Breast epithelium (tissue), 3 donors: ENCODE measurements around the gene RIPK3.

Source experiments
- CTCF ChIP-seq, 3 donors: fragments of 450-650 bp; IDR thresholded peaks; one replicate each; pipeline ENCODE4 v1.5.1; 2016 to 2017; ENCODE audit warnings: antibody characterized with exemption in 3 of 3, mild to moderate bottlenecking in 3 of 3, moderate library complexity in 3 of 3
- POLR2A ChIP-seq: fragments of 450-650 bp; IDR thresholded peaks from one replicate; pipeline ENCODE4 v1.6.1; 2016; ENCODE audit warnings: antibody characterized with exemption, mild to moderate bottlenecking, moderate library complexity
- POLR2AphosphoS5 ChIP-seq, 3 donors: sonication (generic); formaldehyde crosslinking; IDR thresholded peaks; one replicate each; pipeline ENCODE4 v1.6.1; 2017; ENCODE audit warnings: antibody characterized with exemption in 3 of 3

- TF ChIP-seq CTCF (IDR thresholded peaks at IDR 0.05) (no peak), POLR2A (no peak), POLR2AphosphoS5 (IDR thresholded peaks at IDR 0.05) (no peak)
These were observed 45.7 kb upstream of the RIPK3 start for GRCh38 chr14:24385524-24385923.
